Left cardiac atrium (tissue), 4 donors: ENCODE results near the gene IL6ST. TPM values are rescaled to one million over a fixed set of nuclear protein-coding genes. Genes with fewer than 3 reads are reported as not detected.
"Not testable (repeated sequence)": the region's sequence is repeated elsewhere in the genome, so short reads cannot be mapped to it uniquely, and the experiment has no call there.

ENCODE experiments used
- ATAC-seq, 2 donors: fragments of 200-7000 bp; cut with Tn5 transposase; one replicate each; pipeline ENCODE4 v1.9.1; 2020; ENCODE audit warnings: mild to moderate bottlenecking in 2 of 2, moderate library complexity in 2 of 2
- DNase-seq: peaks from one replicate; pipeline ENCODE4 v3.0.0-alpha.2; 2020
- intact Hi-C, 2 donors: fragments of 100-400 bp; cut with DNase I; formaldehyde crosslinking; loops; one replicate each; pipeline versions ENCODE4 v1.14.1 to v1.15.1; 2022 to 2023
- total RNA-seq, 2 donors: library from RNA; stranded (reverse); fragmentation: NEBNext Ultra II Directional; extraction: Animal tissue kit (Norgen Biotek cat#: 25700); gene quantifications; one replicate each; pipeline ENCODE4 v1.2.1, GENCODE V29; 2021
- donor health status: DM: no; HTN: yes; CAD: no.
- donor health status: DM: no; HTN: yes; CAD: no; lungs with severe emphysema.
- donor health status: DM: yes; HTN: yes; CAD: no.
- donor health status: Dilated cardiomyopathy.

The IL6ST gene
- total RNA-seq, 2 donors from 2014 or later = 204 to 261 TPM

DNA sequence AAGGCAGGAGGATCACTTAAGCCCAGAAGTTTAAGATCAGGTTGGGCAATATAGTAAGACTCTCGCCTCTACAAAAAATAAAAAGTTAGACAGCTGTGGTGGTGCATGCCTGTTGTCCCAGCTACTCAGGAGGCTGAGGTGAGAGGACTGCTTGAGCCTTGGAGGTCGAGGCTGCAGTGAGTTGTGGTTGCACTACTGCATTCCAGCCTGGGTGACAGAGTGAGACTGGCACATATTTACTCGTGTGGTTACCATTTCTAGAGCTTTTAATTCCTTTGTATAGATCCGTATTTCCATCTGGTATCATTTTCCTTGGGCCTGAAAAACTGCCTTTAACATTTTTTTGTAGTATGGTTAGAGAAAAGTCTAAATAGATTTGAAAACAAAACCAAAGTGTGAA, 7.8 kb downstream of the IL6ST start:
- ATAC-seq = no peak
- intact Hi-C loops = loop anchor here in 1 of 2 donors (10.0 kb wide), 1 partner anchor 218 kb away; no protein-coding TSS in a partner anchor
- no peak for DNase-seq

DNA sequence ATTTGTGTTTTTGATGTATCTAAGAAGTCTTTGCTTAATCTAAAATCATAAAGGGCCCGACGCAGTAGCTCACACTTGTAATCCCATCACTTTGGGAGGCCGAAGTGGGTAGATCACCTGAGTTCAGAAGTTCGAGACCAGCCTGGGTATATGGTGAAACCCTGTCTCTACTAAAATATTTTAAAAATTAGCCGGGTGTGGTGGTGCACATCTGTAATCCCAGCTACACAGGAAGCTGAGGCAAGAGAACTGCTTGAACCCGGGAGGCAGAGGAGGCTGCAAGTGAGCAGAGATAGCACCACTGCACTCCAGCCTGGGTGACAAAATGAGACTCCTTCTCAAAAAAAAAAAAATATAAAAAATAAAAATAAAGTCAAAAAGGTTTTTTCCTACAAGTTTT, 9.6 kb downstream of the IL6ST start:
- intact Hi-C loops = loop anchor here in 1 of 2 donors (10.0 kb wide), 1 partner anchor 220 kb away; no protein-coding TSS in a partner anchor
- ATAC-seq = no peak
- DNase-seq = no peak

DNA sequence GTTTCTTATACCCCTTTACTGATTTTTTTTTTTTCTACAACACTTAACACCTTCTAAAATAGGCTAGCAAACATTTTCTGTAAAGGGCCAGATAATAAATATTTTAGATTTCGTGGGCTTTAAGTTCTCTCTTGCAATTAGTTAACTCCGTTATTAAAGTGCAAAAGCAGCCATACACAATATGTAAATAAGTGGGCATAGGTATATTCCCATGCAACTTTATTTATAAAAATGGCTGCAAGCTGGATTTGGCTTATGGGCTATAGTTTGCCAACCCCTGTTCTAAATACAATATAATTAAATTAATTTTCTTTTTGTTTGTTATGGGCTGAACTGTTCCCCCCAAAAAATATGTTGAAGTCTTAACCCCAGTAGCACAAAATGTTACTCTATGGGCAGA, 10.8 kb downstream of the IL6ST start:
- DNase-seq = no peak
- no peak for ATAC-seq
- intact Hi-C loops = loop anchor here in 1 of 2 donors (10.0 kb wide), 1 partner anchor 221 kb away; no protein-coding TSS in a partner anchor

DNA sequence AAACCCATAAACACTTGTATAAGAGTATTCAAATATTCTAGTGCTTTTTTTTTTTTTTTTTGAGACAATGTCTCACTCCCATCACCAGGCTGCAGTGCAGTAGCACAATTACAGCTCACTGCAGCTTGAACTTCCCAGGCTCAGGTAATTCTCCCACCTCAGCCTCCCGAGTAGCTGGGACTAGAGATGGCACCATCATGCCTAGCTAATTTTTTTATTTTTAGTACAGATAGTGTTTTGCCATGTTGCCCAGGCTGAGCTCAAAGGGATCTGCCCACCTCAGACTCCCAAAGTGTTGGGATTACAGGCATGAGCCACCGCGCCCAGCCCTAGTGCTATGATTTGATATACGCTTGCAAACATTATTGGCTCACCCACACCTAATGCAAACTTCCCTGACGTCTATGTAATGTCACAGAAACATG, 11.8 kb downstream of the IL6ST start:
- DNase-seq = no peak
- intact Hi-C loops = loop anchor here in 1 of 2 donors (10.0 kb wide), 1 partner anchor 222 kb away; no protein-coding TSS in a partner anchor

DNA sequence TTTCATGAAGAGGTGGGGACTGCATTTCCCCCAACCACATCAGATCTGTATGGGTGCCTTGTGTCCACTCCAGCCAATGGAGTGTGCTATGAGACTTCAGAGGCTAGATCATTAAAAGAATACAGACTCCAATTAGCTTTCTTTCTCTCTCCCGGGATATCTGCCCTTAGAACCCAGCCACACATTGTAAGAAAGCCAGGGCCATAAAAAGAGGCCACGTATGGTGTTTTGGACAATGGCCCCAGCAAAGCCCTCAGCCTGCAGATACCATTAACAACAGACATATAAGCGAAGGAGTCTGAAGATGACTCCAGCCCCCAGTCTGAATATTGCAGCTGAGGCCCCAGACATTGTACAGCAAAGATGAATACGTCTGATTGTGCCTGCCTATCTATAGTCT, 21.5 kb downstream of the IL6ST start:
- intact Hi-C loops = no loop called here
- DNase-seq (no peak), ATAC-seq (no peak)

More for the DNA sequence above, 11.8 kb downstream of the IL6ST start:
- ATAC-seq = peak; percentile 42 to 44

DNA sequence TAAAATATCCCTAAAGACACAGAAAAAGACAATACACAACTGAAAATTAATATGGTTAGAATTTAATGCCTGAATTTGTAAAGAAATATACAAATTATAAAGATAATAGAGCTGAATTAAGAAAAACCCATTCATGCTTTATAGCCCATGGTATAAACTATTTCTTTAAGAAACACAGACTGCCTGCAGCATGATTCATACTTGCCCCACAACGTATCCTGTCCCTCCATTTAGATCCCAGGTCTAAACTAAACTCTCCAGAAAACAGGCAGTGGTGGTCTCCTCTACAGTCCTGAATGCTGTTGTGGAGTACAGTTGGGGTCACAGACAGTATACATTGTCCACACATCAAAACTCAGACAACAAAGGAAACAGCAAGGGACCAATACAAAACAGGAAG, 24.8 kb downstream of the IL6ST start:
- DNase-seq (no peak), ATAC-seq (peak in 1 of 2 donors; percentile 29)
- intact Hi-C loops = no loop called here

DNA sequence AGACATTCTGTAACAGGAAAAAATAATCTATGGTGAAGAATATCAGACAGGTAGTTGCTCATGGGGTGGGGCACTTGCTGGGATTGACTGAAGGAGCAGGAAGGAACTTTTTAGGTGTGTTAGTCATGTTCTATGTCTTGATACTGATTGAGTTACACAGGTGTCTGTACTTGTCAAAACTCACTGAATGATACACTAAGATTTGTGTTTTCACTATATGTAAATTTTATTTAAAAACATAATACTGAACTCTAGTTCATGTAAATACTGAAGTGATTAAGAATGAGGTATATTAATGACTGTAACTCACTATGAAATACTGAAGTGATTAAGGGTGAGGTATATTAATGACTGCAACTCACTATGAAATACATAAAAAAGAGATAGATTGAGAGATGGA, 28.5 kb downstream of the IL6ST start:
- intact Hi-C loops = no loop called here
- ATAC-seq = no peak
- DNase-seq = no peak

DNA sequence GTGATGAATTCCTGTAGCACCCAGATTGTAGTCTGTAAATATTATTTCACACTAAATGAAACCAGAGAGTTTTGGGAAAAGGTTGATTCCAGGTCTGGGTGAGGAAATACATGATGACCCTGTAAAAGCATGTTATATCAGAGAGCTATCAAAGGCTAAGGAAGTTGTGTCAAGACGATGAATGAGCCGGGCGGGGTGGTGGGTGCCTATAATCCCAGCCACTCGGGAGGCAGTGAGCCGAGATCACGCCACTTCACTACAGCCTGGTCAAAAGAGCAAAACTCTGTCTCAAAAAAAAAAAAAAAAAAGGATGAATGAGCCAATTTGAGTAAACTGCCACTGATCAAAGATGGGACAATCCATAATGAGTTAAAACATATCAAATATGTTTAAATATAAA, 29.2 kb downstream of the IL6ST start:
- DNase-seq = no peak
- intact Hi-C loops = no loop called here
- peak in 1 of 2 donors; percentile 47 for ATAC-seq

DNA sequence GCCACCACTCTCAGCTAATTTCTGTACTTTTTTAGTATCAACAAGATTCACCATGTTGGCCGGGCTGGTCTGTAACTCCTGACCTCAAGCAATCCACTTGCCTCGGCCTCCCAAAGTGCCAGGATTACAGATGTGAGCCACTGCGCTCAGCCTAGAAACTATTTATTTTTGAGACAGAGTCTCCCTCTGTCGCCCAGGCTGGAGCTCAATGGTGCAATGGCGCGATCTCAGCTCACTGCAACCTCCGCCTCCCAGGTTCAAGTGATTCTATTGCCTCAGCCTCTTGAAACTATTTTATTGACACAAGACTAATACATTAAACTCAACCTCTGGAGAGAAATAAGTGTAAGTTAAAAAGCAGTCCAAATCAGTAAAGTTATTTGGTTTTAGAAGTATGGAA, 34.0 kb downstream of the IL6ST start:
- no peak for ATAC-seq
- intact Hi-C loops = no loop called here
- DNase-seq = no peak

DNA sequence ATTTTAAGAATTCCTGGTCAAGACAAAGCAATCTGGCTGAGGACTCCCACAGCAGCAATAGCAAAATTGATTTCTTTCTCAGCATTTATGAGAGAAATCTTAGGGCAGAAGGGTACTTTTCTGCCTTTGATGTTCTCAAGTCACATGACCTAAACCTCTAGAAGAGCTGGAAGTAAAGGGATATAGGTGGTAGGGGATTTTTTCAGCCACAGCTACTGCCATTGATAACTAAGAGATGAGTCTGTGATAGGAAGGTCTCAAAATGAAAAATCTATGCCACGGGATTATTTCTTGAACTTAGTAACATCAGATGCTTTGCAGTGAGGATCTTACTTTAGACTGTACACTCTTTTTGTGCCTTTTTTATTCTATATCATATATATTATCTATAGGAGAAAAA, 35.6 kb downstream of the IL6ST start:
- no peak for DNase-seq
- intact Hi-C loops = no loop called here
- no peak for ATAC-seq

DNA sequence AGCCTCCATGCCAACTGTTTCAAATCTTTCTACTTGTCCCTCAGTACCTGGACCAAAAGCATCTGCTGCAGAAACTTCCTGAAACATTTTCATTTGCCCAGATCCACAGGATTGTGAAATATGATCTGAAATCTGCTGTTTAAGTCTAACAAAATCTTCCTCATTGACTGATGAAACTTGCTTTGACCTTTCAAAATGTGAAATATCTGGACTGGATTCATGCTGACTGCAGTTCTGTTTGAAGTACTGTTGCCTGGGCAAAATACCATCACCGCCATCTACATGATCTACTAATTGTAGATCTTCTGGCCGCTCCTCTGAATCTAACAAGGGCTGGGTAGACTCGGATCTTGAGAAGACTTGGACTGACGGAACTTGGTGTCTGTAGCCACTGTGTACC, 53.6 kb downstream of the IL6ST start:
- intact Hi-C loops, ATAC-seq, DNase-seq: not testable (repeated sequence)

DNA sequence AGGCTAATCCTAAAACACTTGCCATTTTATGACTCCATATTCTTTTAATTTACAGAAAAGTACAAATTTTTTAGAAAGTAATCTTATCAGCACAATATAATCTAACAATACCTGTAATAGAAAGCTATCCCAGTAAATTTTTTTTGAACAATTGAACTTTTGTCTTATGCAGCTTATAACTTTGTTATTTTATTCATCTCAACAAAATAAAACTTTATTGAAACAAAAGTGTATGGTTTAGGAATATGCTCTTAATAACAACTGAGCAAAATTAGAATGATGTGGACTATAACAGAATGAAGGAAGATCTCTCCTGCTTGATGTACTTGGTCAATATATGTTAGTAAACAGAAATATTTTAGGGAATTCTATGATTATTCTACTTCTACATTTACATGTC, 57.2 kb downstream of the IL6ST start:
- not testable (repeated sequence) for ATAC-seq
- intact Hi-C loops = loop anchor here in 1 of 2 donors (5.0 kb wide), 1 partner anchor 265 kb away; no protein-coding TSS in a partner anchor

DNA sequence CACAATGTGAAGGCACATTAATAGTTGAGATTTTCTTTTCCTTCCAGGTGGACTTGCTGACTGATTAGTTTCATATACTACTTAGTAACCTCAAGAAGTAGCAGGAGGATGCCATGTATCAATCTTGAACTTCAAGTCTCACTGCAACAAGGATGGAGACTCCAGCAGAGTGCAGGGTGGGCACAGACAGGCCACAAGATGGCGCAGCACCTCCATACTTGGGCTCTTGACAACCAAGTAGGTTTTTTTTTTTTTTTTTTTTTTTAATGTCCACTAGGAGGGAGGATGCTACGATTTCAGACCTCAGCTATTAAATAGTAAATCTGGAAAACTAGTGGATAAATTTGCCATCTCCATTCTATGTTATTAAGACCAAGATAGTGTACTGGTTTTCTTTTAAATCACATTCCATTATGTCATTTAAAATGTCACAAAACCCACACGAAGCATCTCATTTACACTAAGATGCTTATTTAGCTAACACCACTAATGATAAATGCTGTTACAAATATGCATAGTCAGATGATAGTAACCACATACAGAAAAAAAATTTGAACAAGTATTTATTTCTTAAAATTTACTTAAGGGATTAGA, 58.6 kb downstream of the IL6ST start:
- ATAC-seq = peak; percentile 80 to 86
- DNase-seq = peak; percentile 83
- intact Hi-C loops = loop anchor here in 1 of 2 donors (5.0 kb wide), 1 partner anchor 266 kb away; no protein-coding TSS in a partner anchor

More for the DNA sequence above, 57.2 kb downstream of the IL6ST start:
- not testable (repeated sequence) for DNase-seq

DNA sequence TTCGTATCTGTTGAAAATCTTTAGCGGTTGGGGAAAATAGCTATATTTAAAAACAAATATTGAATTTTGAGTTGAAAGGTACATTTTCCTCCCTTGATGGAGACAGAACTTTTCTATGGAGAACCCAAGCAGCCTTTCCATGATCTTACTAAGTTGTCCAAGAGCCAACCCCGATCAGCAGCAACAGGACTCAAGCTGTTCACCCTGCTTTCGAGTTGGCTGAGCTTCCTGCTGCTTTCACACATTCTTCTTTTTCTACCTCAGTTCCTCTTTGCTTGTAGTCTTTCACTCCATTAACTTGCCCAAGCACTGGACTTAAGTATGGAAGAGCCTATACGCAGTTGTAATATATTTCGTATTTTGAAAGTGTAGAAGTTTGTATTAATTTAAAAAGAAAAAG, 59.4 kb downstream of the IL6ST start:
- intact Hi-C loops = loop anchor here in 1 of 2 donors (5.0 kb wide), 1 partner anchor 267 kb away; no protein-coding TSS in a partner anchor
- no peak for ATAC-seq
- no peak for DNase-seq

DNA sequence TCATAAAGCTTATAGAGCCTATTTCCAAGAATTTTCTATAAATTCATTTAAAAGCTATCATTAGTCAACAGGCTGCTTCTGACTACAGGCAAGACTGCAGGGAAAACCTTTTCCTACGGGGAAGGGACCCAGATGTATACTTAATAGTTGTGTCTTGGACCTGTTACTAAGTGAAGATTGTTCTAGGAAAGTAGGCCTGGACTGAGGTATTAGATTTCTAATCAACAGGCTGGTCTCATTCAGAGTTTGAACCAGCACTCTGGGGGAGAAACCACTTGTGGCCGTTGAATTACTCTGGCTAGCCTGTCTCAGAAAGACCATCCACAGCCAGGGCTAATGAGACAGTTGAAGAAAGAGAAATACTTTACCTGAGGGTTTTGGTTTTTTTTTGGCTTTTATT, 60.0 kb downstream of the IL6ST start:
- intact Hi-C loops = loop anchor here (5.0 kb wide), 2 partner anchors 258 to 268 kb away; no protein-coding TSS in a partner anchor
- DNase-seq (no peak), ATAC-seq (no peak)

DNA sequence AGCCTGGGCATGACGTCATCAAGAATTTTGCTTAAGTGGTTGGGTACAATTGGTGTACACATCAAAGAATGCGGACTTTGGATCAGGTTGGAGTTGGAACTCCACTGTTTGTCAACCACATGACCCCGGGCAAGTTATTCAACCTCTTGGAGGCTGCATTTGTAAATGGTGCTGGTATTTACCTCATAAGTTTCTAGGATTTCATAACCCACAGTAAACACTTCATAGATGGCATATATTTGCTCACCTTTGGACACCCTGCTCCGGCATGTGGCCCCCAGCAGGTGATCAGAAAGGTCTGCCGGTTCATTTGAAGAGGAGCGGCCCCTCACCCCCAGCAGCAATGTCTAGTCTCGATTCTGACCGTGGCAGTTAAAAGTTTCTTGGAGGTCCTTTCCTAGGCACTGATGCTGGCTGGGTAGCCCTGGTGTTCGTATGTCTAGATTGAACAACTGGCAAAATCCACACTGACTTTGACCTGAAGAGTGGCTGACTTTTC, 60.6 kb downstream of the IL6ST start:
- ATAC-seq (no peak), DNase-seq (no peak)
- intact Hi-C loops = loop anchor here in 1 of 2 donors (5.0 kb wide), 1 partner anchor 258 kb away; no protein-coding TSS in a partner anchor

DNA sequence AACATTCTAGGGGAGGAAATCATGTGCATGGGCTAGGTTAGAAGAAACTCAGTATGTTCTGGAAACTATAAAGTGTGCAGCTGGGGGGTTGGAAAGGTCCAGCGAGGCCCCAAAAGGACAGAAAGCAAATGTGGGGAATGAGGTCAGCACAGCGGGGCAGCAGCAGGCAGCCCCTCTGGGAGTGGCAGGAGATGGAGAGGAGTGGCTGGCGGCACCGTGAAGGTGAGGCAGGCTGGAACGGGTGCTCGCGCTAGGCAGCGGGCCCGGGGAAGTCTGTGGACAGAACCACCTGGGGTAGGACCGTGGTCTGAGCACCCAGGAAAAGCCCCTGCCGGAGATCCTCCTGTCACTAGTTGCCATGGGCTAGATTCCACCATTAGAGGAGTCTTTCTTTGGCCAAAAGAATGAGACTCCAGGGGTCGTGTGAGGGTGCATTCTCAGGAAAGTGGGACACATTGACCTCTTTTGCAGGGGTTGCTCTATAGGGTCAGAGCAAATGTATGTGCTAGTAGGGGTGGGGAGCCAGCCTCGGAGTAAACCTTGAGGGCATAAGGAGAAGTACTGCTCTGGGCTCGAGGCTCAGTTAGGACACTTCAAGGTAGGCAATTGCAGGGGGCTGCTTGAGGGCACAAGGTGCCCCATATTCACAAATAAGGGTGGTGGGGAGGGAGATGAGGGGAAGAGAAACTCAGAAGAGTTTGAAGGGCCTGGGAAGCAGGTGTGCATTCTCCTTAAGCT, 61.2 kb downstream of the IL6ST start:
- intact Hi-C loops = loop anchor here in 1 of 2 donors (5.0 kb wide), 1 partner anchor 259 kb away; no protein-coding TSS in a partner anchor
- DNase-seq (no peak), ATAC-seq (no peak)

DNA sequence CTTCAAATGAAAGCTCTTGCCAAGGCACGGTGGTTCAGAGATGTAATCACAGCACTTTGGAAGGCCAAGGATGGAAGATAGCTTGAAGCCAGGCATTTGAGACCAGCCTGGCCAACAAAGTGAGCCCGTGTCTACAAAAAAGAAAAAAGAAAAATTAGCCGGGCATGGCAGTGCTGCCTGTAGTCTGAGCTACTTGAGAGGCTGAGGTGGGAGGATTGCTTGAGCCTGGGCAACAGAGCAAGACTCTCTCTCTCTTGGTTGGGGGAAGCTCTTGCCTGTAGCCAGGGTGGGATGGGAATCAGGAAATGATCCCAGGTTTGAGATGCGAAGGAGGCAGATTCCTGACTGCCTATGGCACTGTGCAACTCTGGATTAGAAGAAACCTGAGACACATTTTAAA, 62.1 kb downstream of the IL6ST start:
- no peak for DNase-seq
- intact Hi-C loops = loop anchor here in 1 of 2 donors (5.0 kb wide), 1 partner anchor 260 kb away; no protein-coding TSS in a partner anchor
- ATAC-seq = no peak

DNA sequence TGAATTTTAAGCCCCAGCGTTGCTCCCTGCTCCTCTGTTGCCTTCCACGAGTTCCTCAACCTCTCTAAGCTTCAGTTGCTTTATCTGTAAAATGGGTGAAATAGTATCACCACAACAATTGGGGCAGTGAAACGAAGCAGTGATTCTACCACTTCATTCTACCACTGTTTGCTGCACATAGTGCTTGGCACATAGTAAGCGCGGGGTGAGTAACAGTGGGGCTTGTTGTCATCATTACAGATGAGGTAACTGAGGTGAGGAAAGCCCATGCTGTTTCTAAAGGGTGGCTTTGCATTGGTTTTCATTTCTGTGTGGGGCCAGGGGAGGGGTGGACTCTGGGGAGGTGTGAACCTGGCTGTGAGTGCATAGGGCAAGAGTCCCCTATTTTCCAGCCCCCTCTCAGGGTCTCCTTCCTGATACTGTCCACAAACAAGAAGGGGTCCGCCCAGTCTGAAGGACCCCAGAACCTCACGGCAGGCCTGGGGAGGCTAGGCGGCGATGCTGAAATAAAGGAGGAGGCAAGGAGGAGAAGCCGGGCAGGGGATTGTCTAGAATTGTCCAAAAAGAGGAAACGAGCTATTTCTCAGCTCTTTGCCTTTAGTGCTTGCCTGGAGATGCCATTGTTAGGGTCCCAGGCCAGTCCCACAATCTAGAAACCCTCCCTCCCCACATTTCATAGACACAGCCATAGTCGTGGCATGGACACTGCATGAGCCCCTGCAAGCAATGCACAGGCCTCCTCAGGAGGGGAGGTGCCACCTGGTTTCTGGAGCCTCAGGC, 65.6 kb downstream of the IL6ST start:
- intact Hi-C loops = no loop called here
- DNase-seq (no peak), ATAC-seq (no peak)
